Calu3 (cell line): ENCODE results near the gene PARP3. TPM values are rescaled to one million over a fixed set of nuclear protein-coding genes. Genes with fewer than 3 reads are reported as not detected.
"Not testable (repeated sequence)": the region's sequence is repeated elsewhere in the genome, so short reads cannot be mapped to it uniquely, and the experiment has no call there.

Experiments used
- BruUV-seq: library from RNA; stranded (reverse); fragments of 400-500 nt; replicated peaks from 2 replicates; lab custom pipeline; 2021; lab: Mats Ljungman, UMichigan
- CTCF ChIA-PET: fragments of 300-600 bp; sonication (Branson Sonifier 250); formaldehyde crosslinking; loops from one replicate; lab custom pipeline; 2022; ENCODE audit warnings: antibody characterized with exemption; lab: Charles Lee
- DNase-seq: peaks from one replicate; pipeline ENCODE4 v3.0.0; 2022
- H3K27ac Mint-ChIP-seq: one replicate; pipeline ENCODE4 v1.8.0; 2022; ENCODE audit warnings: mixed read lengths; ENCODE audit not compliant: unreplicated experiment
- H3K27me3 Mint-ChIP-seq: one replicate; pipeline ENCODE4 v1.8.0; 2022; ENCODE audit warnings: mixed read lengths; ENCODE audit not compliant: unreplicated experiment
- H3K36me3 Mint-ChIP-seq: one replicate; pipeline ENCODE4 v1.8.0; 2022; ENCODE audit warnings: mild to moderate bottlenecking, moderate library complexity, mixed read lengths; ENCODE audit not compliant: insufficient read depth, unreplicated experiment
- H3K4me1 Mint-ChIP-seq: one replicate; pipeline ENCODE4 v1.8.0; 2022; ENCODE audit warnings: mild to moderate bottlenecking, low read depth, mixed read lengths; ENCODE audit not compliant: unreplicated experiment
- H3K4me3 Mint-ChIP-seq: one replicate; pipeline ENCODE4 v1.8.0; 2022; ENCODE audit warnings: mild to moderate bottlenecking, low read depth, moderate library complexity, mixed read lengths; ENCODE audit not compliant: unreplicated experiment
- H3K9me3 Mint-ChIP-seq: one replicate; pipeline ENCODE4 v1.8.0; 2022; ENCODE audit warnings: low read depth, mixed read lengths; ENCODE audit not compliant: unreplicated experiment
- CTCF ChIP-seq: fragments of 200-600 bp; IDR thresholded peaks from one replicate; pipeline ENCODE4 v1.8.0; 2022; ENCODE audit warnings: antibody characterized with exemption; ENCODE audit not compliant: unreplicated experiment
- intact Hi-C: fragments of 100-400 bp; cut with micrococcal nuclease; formaldehyde crosslinking; loops from one replicate; pipeline ENCODE4 v1.10.0; 2022; ENCODE audit not compliant: unreplicated experiment
- total RNA-seq: library from RNA; stranded (reverse); gene quantifications from 2 replicates; pipeline ENCODE4 v1.2.3, GENCODE V29; 2022

PARP3 gene
- total RNA-seq, 1 experiment from 2014 or later, result 15.0 TPM

- no peak overlapping the region for H3K4me3 Mint-ChIP-seq
- H3K9me3 Mint-ChIP-seq, result no peaks in the 10 kb centered on the region
- no TSS peak for BruUV-seq
- DNase-seq, result no peak
- TF ChIP-seq CTCF, result no peak
- peaks cover 23% of the 10 kb centered on the region for H3K4me1 Mint-ChIP-seq
- intact Hi-C loops, result no loop called here
- CTCF ChIA-PET, result interaction anchor here (0.8 kb wide), 1 partner anchor 10 kb away, joined by 3 read pairs; no protein-coding TSS in a partner anchor
- no peaks in the 10 kb centered on the region for H3K36me3 Mint-ChIP-seq
- H3K27me3 Mint-ChIP-seq, result no peaks in the 10 kb centered on the region
- no peak overlapping the region for H3K27ac Mint-ChIP-seq
These were observed 44.8 kb upstream of the PARP3 start for GRCh38 chr3:51897391-51897790.

GRCh38 chr3:51900043-51900442 is 42.1 kb upstream of the PARP3 start:
- BruUV-seq, intact Hi-C loops, H3K36me3 Mint-ChIP-seq, CTCF ChIA-PET, H3K9me3 Mint-ChIP-seq, H3K27ac Mint-ChIP-seq, H3K4me3 Mint-ChIP-seq, H3K27me3 Mint-ChIP-seq: not testable (repeated sequence)
- H3K4me1 Mint-ChIP-seq, result peaks cover 29% of the 10 kb centered on the region
- peak; percentile 9 for DNase-seq

- peak; percentile 73 for DNase-seq
- H3K36me3 Mint-ChIP-seq, H3K27me3 Mint-ChIP-seq, BruUV-seq, H3K4me3 Mint-ChIP-seq, intact Hi-C loops: not testable (repeated sequence)
- H3K4me1 Mint-ChIP-seq, result peaks cover 20% of the 10 kb centered on the region
- H3K27ac Mint-ChIP-seq, result peak overlapping the region; percentile 75
- H3K9me3 Mint-ChIP-seq, result peaks cover 12% of the 10 kb centered on the region
- CTCF ChIA-PET, result interaction anchor here (0.9 kb wide), 1 partner anchor 15 kb away, joined by 3 read pairs; no protein-coding TSS in a partner anchor
These were observed 39.8 kb upstream of the PARP3 start for GRCh38 chr3:51902361-51902760.

DNA sequence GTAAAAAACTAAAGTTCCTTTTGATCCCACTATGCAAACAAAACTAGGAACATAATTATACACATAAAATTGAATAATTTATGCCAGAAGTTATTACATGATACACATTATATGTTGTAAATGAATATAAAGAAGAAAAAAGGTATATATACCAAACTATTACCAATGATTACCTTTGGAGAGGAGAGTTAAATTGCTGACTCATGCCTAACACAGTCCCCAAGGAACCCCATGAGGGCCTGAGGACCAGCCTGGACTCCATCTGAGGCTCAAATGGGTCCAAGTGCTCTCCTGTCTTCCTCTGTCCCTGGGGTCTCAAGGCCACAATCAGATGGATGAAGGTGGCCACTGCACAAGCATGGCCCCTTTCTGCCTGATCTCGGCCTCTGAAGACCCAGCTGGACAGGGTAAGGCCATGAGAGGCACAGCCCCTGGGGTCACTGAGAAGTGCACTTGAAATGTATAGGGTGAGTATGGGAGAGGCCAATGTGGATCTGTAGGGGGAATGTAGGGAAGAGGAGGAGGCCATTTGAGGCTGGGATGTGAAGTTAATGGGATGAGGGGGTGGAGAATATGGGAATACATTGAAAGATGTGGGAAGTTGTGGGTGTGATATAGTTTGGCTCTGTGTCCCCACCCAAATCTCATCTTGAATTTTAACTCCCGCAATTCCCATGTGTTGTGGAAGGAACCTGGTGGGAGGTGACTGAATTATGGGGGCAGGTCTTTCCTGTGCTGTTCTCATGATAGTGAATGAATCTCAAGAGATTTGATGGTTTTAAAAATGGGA is 37.9 kb upstream of the PARP3 start:
- CTCF ChIA-PET, result no interaction called here
- intact Hi-C loops, result no loop called here
- no peak for DNase-seq
- Mint-ChIP-seq H3K27me3 (no peaks in the 10 kb centered on the region), H3K27ac (no peak overlapping the region), H3K4me3 (no peak overlapping the region), H3K9me3 (peaks cover 19% of the 10 kb centered on the region), H3K36me3 (no peaks in the 10 kb centered on the region), H3K4me1 (peaks cover 11% of the 10 kb centered on the region)
- no peak for TF ChIP-seq CTCF
- no TSS peak for BruUV-seq

DNA sequence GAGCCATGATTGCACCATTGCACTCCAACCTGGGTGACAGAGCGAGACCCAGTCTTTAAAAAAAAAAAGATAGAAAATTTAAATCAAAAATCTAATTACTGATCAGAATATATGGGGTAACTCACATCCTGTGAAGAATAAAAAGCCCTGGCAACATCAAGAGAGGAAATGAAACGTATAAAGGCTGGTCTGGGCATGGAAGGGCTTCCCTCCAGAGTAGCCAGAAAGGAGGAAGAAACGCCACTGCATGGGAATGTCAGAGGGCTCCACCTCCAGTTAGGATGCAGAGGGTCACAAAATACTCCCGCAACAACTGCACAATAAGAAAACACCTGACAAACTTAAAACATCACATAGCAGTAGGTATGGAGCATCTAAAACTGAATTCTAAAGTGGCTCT is 34.1 kb upstream of the PARP3 start:
- CTCF ChIA-PET, result no interaction called here
- no peak for DNase-seq
- no peak overlapping the region for H3K4me3 Mint-ChIP-seq
- TF ChIP-seq CTCF, result no peak
- peaks cover under 1% of the 10 kb centered on the region for H3K4me1 Mint-ChIP-seq
- intact Hi-C loops, result no loop called here
- H3K27ac Mint-ChIP-seq, result no peak overlapping the region
- no TSS peak for BruUV-seq
- H3K9me3 Mint-ChIP-seq, result peaks cover 19% of the 10 kb centered on the region
- no peaks in the 10 kb centered on the region for H3K27me3 Mint-ChIP-seq
- H3K36me3 Mint-ChIP-seq, result no peaks in the 10 kb centered on the region
